ENCODE measurements around the gene SIN3B. TPM values are rescaled to one million over a fixed set of nuclear protein-coding genes. Genes with fewer than 3 reads are reported as not detected.
"Not testable (repeated sequence)": the region's sequence is repeated elsewhere in the genome, so short reads cannot be mapped to it uniquely, and the experiment has no call there.

Gene SIN3B
- total RNA-seq, 3 donors from 2014 or later (not counting 1 experiment from before 2014, with no cell fraction given) = 58.4 to 70.1 (median 60.2) TPM

GRCh38 chr19:16794456-16795441 is 34.4 kb upstream of the SIN3B start:
- DNase-seq (no peak), ATAC-seq (no peak)
- Histone ChIP-seq H3K4me1 (ENCODE audit: control insufficient read depth, insufficient read depth, low read length) (no peaks in the 10 kb centered on the region), H3K4me3 (ENCODE audit: low read length) (no peak overlapping the region), H3K27ac (ENCODE audit: low read length) (no peak overlapping the region), H3K9me3 (ENCODE audit: control insufficient read depth, insufficient read depth, low read length) (peaks cover 6% of the 10 kb centered on the region), H3K36me3 (ENCODE audit: control insufficient read depth, insufficient read depth, low read length) (no peaks in the 10 kb centered on the region), H3K27me3 (ENCODE audit: control insufficient read depth, insufficient read depth, low read length) (no peaks in the 10 kb centered on the region)
- no peaks in the 10 kb centered on the region for H3K4me1 Mint-ChIP-seq
- H3K27ac Mint-ChIP-seq = no peak overlapping the region
- WGBS (ENCODE audit: insufficient coverage) = 82% methylated on average over 17 of the region's 17 CpGs
- no peak overlapping the region for H3K4me3 Mint-ChIP-seq
- intact Hi-C loops (cut with micrococcal nuclease) = no loop called here
- no peaks in the 10 kb centered on the region for H3K27me3 Mint-ChIP-seq (ENCODE audit: low read depth in 2 of 2)
- peaks cover 0 to 3% of the 10 kb centered on the region in 2 donors for H3K9me3 Mint-ChIP-seq
- TF ChIP-seq CTCF (IDR thresholded peaks at IDR 0.05) = no peak
- H3K36me3 Mint-ChIP-seq = no peaks in the 10 kb centered on the region

DNA sequence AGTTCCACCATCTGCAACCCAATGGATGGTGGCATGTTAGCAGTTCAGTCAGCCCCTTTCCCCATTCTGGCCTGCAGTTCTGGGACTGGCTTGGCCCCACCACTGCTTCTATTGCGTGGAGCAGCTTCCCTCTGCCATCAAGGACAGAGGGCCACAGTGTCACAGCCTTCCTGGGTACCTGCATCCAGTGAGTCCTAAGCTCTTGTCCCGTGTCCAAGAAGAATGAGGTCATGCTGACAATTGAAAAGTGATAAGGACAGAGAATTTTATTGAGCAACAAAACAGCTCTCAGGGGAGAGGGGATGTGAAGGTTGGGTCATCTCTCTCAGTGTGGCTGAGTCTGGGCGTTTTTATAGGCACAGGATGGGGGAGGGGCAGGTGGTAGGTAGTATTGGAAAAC is 33.5 kb upstream of the SIN3B start:
- intact Hi-C loops (cut with micrococcal nuclease) = no loop called here
- TF ChIP-seq CTCF (IDR thresholded peaks at IDR 0.05) = no peak
- no peak overlapping the region for H3K4me3 Mint-ChIP-seq
- H3K27ac Mint-ChIP-seq = no peak overlapping the region
- H3K27me3 Mint-ChIP-seq (ENCODE audit: low read depth in 2 of 2) = no peaks in the 10 kb centered on the region
- no peak for DNase-seq
- H3K9me3 Mint-ChIP-seq = no peaks in the 10 kb centered on the region
- Histone ChIP-seq H3K36me3 (ENCODE audit: control insufficient read depth, insufficient read depth, low read length) (no peaks in the 10 kb centered on the region), H3K9me3 (ENCODE audit: control insufficient read depth, insufficient read depth, low read length) (peaks cover 6% of the 10 kb centered on the region), H3K4me1 (ENCODE audit: control insufficient read depth, insufficient read depth, low read length) (no peaks in the 10 kb centered on the region), H3K27me3 (ENCODE audit: control insufficient read depth, insufficient read depth, low read length) (no peaks in the 10 kb centered on the region), H3K4me3 (ENCODE audit: low read length) (no peak overlapping the region), H3K27ac (ENCODE audit: low read length) (no peak overlapping the region)
- H3K4me1 Mint-ChIP-seq = no peaks in the 10 kb centered on the region
- no peaks in the 10 kb centered on the region for H3K36me3 Mint-ChIP-seq
- no peak for ATAC-seq
- 76% methylated on average over 3 of the region's 3 CpGs for WGBS (ENCODE audit: insufficient coverage)

DNA sequence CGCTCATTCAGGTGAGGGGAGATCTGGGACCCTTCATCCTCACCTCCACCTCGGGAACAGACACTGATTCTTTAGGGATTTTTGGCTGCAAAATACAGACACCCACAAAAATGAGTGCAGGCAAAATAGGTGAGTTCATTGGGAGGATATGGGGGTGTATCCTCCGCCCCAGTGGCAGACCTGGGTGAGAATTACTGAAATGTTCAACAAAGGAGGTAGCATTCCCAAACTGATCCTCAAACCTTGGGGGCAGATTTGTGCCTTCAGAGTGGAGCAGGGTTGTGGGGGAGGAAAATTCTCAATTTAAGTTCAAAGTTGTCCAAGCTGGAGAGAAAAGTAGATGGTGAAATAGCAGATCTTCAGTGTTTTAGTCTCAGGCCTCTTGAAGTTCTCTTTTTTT is 31.3 kb upstream of the SIN3B start:
- Histone ChIP-seq H3K27ac (ENCODE audit: low read length) (no peak overlapping the region), H3K9me3 (ENCODE audit: control insufficient read depth, insufficient read depth, low read length) (peaks cover 6% of the 10 kb centered on the region), H3K4me1 (ENCODE audit: control insufficient read depth, insufficient read depth, low read length) (no peaks in the 10 kb centered on the region), H3K27me3 (ENCODE audit: control insufficient read depth, insufficient read depth, low read length) (no peaks in the 10 kb centered on the region), H3K36me3 (ENCODE audit: control insufficient read depth, insufficient read depth, low read length) (no peaks in the 10 kb centered on the region), H3K4me3 (ENCODE audit: low read length) (no peak overlapping the region)
- no peaks in the 10 kb centered on the region for H3K9me3 Mint-ChIP-seq
- no peak for TF ChIP-seq CTCF (IDR thresholded peaks at IDR 0.05)
- no peak overlapping the region for H3K27ac Mint-ChIP-seq
- no peaks in the 10 kb centered on the region for H3K4me1 Mint-ChIP-seq
- ATAC-seq = no peak
- DNase-seq = no peak
- WGBS (ENCODE audit: insufficient coverage) = 65% methylated on average over 1 of the region's 3 CpGs
- no peak overlapping the region for H3K4me3 Mint-ChIP-seq
- no peaks in the 10 kb centered on the region for H3K36me3 Mint-ChIP-seq
- intact Hi-C loops (cut with micrococcal nuclease) = no loop called here
- no peaks in the 10 kb centered on the region for H3K27me3 Mint-ChIP-seq (ENCODE audit: low read depth in 2 of 2)

GRCh38 chr19:16798326-16798725 is 30.9 kb upstream of the SIN3B start:
- H3K4me1 Mint-ChIP-seq; H3K27me3 Mint-ChIP-seq (ENCODE audit: low read depth in 2 of 2): not testable (repeated sequence)
- WGBS (ENCODE audit: insufficient coverage) = 91% methylated on average over 4 of the region's 6 CpGs

More at GRCh38 chr19:16798326-16798725, 30.9 kb upstream of the SIN3B start:
- H3K9me3 Mint-ChIP-seq; H3K4me3 ChIP-seq (ENCODE audit: low read length); H3K36me3 Mint-ChIP-seq; H3K27ac Mint-ChIP-seq; DNase-seq; H3K36me3 ChIP-seq (ENCODE audit: control insufficient read depth, insufficient read depth, low read length); H3K4me1 ChIP-seq (ENCODE audit: control insufficient read depth, insufficient read depth, low read length); ATAC-seq; H3K27ac ChIP-seq (ENCODE audit: low read length); H3K27me3 ChIP-seq (ENCODE audit: control insufficient read depth, insufficient read depth, low read length); intact Hi-C loops (cut with micrococcal nuclease); H3K9me3 ChIP-seq (ENCODE audit: control insufficient read depth, insufficient read depth, low read length); H3K4me3 Mint-ChIP-seq: not testable (repeated sequence)
